Left renal pelvis (tissue), 4 donors: ENCODE results near the gene FAM240A. TPM values are rescaled to one million over a fixed set of nuclear protein-coding genes. Genes with fewer than 3 reads are reported as not detected.

Experiments used
- DNase-seq, 4 donors: peaks; one replicate each; pipeline ENCODE4 v3.0.0-alpha.2; 2013; ENCODE audit warnings: low read depth in 4 of 4, low spot score in 3 of 4
- polyA plus RNA-seq, 4 donors: library from polyadenylated mRNA; unstranded; fragments of 120-200 nt; gene quantifications; one replicate each; pipeline ENCODE4 v1.2.1, GENCODE V29; 2013; ENCODE audit not compliant: insufficient read length in 4 of 4

Gene FAM240A
- polyA plus RNA-seq, 4 donors: 0.09 TPM; not detected in 3

- no peak for DNase-seq
These were observed 47.7 kb downstream of the FAM240A start for GRCh38 chr3:46660003-46660402.

DNA sequence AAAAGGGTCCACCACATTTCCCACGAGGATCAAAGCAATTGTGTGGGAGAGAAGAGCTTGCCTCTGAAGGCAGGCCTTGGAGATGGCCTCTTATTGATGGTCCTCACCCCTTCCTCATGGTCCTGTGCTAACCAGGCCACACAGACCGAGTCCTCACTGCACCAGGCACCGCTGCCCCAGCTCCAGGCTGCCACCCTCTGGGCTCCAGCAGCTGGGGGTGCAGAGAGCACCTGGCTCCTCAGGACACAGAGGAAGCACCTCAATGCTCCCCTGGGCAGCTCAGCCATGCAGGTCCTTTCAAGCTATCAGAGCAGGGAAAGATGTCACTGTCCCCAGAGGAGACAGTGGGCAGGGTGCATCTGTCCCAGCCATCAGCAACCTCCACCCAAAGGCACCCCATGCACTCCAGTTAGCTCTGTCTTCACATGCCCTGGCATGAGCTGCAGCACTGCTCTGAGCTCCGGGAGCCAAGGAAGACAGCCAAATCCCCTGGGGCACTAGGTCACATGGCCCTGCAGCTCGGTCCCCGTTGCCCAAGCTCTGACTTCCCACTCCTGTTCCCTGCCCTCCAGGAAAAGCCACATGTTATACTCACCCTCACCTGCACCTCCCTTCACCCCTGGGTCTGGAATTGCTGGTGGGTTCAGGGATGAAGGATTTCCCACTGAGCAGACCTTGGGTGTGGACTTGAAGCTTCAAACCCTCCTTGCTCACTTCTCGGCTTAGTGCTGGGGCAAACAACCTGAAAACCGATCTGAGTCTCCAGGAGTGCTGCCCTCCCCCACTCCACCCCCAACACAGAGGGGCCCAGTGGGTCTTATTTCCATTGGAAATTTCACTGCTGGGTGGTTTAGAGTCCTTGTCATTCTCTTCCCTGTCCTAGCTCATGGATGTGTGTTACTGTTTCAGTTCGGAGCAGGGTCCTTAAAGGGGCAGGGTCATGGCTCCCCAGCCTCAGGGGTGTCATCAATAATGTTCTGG lies 48.5 kb downstream of the FAM240A start:
- no peak for DNase-seq

DNA sequence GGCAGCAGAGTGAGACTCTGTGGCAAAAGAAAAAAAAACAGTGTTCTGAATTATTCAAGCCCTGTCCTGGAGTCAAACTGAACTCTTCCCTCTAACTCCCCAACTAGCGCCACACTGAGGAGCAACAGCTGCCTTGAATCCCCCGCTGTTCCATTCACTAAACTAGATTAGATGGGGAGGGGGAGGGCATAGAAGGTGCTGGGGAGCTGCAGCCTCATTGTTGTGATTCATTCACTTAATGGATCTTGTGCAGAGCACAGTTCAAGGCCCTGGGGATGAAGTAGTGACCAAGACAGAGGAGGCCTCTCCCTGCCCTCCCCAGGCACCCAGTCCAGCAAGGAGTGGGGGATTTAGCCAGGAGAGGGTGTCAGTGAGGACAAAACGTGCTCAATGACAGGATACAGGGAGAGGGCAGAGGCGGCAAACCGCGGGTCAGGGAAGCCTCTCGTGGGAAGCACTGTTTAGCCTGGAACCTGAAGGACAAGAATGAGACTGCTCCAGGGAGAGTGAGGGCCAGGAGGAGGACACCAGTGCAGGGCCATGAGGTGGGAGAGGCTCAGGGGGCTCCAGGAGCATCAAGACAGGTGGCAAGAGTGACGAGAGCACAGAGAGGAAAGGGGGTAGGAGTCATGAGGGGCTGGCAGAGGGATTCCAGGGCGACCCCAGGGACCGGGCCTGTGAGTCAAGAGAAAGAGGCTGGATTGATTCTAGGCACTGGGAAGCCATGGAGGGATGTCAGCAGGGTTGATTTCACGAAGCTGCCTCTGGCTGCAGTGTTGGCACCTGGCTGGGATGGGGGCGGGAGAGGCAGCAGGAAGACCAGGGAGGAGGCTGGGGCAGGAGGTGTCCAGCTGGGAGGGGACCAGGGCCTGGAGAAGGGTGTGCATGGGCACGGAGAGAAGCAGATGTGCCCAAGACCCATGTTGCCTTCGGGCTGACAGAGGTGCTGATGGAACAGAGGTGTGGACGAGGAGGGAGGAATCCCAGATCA lies 49.7 kb downstream of the FAM240A start:
- DNase-seq: no peak

- DNase-seq: peak; percentile 41 to 54 (median 46)
These were observed 50.6 kb downstream of the FAM240A start for GRCh38 chr3:46662771-46663551.

DNA sequence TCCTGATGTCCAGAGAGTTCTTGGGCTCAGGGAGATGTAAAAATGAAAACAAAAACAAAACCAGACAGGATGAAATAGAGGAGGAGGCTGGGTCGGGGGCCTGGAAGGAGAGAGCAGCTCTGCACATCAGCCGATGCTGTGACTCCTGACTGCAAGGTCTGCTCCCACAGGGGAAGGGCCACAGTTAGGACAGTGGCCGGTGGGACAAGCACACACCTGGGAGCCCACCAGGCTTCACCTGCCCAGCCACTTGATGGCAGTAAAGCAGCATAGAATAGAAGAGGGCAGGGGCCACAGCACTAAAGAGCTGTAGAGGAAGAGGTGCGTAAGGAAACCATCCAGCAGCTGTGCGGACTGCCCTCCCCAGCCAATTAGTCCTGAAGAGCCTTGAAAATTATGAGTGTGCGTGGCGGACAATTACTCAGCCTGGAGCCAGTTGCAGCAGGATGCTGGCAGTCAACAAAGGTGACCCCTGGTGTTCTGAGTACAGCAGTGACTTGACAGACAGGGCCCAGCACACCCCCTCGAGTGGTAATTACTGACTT lies 51.3 kb downstream of the FAM240A start:
- DNase-seq: peak in 3 of 4 donors; percentile 15 to 31 (median 16)

DNA sequence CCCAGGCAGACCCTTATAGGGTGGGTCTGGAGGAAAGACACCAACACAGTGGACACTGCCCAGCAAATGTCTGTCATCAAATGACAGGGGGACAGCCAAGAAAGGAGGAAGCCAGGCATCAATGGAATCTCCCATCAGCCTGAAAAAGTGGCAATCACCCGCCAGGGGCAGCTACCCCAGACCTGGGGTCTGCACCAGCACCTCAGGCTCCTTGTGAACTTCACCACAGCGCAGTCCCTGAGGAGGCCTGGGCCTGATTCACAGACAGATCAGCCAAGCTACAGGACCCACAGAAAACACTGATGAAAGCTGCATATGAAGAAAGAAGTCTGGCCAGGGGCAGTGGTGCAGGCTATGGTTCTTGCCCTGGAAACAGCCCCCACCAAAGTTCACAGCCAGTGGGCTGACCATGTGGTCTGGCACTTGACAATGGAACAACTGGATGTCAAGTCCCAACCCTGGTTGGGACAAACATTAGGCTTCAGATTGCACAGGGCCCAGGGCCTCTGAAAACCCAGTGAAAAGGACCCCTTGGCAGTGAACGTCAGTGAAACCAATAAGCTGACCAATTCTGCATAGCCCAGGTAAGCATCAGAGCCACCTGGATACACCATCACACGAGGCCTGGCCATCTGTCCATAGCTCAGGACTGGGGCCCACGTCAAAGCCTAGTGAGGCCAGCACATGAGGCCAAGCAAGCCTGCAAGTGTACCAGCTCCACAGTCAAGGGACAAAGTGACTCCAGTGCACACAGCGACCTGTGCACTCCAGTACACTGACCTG lies 52.1 kb downstream of the FAM240A start:
- no peak for DNase-seq

- DNase-seq: no peak
These were observed 52.8 kb downstream of the FAM240A start for GRCh38 chr3:46664971-46665762.

GRCh38 chr3:46665763-46666452 lies 53.6 kb downstream of the FAM240A start:
- DNase-seq: no peak

DNA sequence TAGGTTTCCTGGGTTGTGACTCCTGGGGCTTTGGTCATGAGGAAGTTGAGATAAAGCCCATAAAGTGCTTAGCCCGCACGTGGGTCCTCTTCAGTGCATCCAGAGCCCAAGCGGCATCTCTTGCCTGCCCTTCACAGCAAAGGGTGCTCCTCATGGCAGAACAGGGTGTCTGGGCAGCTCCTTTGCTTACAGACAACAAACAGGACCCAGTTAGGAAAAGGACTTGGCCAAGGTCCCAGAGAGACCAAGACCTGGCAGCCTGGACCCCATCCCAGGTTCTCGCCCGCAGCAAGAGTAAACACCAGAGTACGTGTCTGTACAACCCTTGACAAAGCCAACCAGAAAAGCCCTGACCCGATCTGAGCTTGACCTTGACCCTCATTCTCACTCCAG lies 54.1 kb downstream of the FAM240A start:
- no peak for DNase-seq

DNA sequence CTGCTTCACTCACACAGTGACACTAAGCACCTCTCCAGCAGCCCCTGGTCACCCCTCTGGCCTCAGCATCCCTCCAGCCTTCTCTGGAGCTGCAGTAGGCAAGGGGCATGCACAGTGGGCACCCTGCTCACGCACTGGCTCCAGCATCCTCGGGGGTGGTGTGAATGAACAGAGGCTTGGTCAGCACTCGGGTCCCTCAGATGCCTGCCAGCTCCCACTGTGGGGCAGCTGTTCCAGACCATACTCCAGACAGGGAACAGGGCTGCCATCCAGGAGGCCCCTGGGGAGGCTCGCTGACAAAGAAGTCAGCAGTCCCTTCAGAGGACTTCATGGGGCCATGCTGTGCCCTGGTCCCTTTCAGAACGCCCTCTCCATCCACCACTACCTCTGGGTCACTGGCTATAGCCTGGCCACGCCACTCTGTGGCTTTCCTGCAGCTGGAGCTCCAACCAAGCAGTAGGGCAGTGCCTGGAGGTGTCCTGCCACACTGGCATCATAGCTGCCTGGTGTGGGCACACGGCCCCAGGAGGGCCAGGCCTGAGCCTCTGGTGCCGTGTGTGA lies 54.8 kb downstream of the FAM240A start:
- DNase-seq: no peak

DNA sequence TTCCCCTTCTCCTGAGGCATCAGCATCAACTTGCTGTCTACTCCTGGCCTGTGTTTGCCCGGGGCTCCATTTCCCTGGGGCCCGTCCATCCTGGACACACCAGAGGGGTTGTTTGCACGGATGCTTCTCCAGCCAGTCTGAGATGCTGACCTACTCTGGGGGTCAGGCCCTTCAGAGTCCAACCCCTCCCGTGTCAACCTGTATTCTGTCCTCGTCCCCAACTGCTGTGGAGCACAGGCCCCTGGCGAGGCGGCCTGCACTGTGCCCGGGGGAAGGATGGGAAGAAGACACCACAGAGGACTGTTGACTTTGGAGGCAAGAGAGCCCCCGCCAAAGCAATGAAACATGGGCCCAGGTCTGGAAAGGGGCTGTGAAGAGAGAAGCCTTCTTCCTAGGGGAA lies 55.3 kb downstream of the FAM240A start:
- DNase-seq: no peak

DNA sequence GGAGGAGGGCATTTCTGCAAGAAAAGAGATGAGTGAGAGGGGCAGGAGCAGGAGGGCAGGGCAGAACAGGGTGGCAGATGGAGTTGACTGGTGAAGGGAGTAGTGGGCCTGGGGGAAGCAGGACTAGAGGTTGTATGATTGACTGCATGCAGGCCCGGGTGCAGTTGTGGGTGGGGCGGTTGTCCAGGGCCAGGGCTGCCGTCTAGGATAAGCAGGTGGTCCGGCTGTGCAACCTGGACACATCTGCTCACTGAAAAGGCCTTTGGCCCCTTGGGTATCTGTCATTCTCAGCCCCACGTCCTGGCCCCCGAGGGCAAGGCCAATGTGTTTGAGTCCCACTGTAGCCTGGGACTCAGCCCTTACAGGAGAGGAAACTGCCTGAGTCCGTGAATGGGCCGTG lies 55.8 kb downstream of the FAM240A start:
- no peak for DNase-seq

DNA sequence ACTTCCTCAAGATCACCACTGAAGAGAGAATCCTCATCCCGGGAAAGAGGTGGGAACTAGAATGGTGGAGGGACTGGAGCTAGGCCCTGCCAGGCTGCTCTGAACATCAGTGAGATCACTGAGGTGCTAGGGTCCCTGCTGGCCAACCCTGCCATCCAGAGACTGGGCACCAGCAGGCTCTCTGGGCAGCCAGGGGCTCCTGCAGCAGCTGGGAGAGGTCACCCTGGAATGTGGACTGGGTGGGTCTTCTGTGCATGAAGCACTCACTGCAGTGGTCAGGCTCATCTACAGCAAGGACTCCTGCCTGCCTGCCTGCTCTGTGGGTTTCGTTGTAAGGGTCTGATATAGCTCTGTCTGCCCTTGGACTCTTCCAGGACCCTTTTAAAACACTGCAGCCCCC lies 56.3 kb downstream of the FAM240A start:
- DNase-seq: no peak

DNA sequence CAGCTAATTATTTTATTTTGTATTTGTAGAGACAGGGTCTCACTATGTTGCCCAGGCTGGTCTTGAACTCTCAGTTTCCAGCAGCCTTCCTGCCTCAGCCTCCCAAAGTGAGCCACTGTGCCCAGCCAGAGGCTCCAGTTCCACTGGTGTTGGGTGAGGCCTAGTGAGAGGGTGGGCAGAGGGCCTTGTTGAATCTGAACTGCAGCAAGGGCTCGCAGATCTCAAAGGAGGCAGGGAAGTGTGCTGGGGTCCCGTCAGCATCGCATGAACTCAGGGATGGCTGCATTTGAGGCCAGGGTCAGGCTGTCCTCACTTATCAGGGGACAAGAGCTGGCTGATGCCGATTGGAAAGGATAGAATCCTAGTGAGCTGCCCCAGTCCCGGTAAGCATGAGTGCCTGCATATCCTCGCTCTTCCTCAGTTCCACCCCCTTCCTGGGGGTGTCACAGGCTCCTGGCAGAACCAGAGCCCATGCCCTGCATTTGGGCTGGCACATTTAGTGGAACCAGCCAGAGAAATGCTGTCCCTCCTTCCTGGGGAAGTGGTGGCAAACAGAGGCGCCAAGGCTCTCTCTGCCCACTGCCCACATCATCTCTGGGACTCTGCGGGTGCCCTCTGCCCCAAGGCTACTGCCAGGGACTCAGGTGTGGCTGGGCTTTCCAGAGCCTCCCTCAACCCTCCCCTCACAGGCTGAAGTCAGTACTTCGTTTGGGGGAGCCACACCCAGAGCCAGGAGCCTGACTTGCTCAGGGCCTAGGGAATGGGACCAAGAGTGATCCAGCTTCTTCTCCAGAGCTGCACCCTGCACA lies 57.1 kb downstream of the FAM240A start:
- DNase-seq: no peak

GRCh38 chr3:46670000-46670890 lies 57.9 kb downstream of the FAM240A start:
- DNase-seq: no peak
